H1 (cell line): ENCODE data around the gene DLST. TPM values are rescaled to one million over a fixed set of nuclear protein-coding genes. Genes with fewer than 3 reads are reported as not detected.

Experiments
- BCL11A ChIP-seq, 2 experiments: IDR thresholded peaks; one replicate each; pipeline ENCODE4 v1.6.1; 2011; ENCODE audit warnings: low read depth in 2 of 2, low read length in 2 of 2, mild to moderate bottlenecking in 2 of 2
- FOSL1 ChIP-seq: IDR thresholded peaks from 2 replicates; pipeline ENCODE4 v1.6.1; 2011; ENCODE audit warnings: mild to moderate bottlenecking, low read depth, low read length, moderate library complexity; ENCODE audit not compliant: insufficient read depth
- KDM5A ChIP-seq: fragments of 200-600 bp; IDR thresholded peaks from 2 replicates; pipeline ENCODE4 v1.7.1; 2012; ENCODE audit warnings: mild to moderate bottlenecking, low read length, inconsistent platforms, mixed read lengths
- PHF8 ChIP-seq: fragments of 200-600 bp; sonication (generic); conservative IDR thresholded peaks from 2 replicates; pipeline ENCODE4 v1.7.1; 2012; ENCODE audit warnings: low read depth, mild to moderate bottlenecking, inconsistent platforms, low read length, moderate library complexity
- RAD21 ChIP-seq, 2 experiments: IDR thresholded peaks in 1 of 2; conservative IDR thresholded peaks in 1 of 2; 2 replicates each; pipeline ENCODE4 v1.6.1; 2011; ENCODE audit warnings: low read depth in 2 of 2, low read length in 2 of 2, improper control_type of control experiment in 1 of 2, inconsistent platforms in 1 of 2, mild to moderate bottlenecking in 1 of 2, moderate library complexity in 1 of 2
- TAF7 ChIP-seq: optimal IDR thresholded peaks from 2 replicates; pipeline ENCODE3; 2011; ENCODE audit warnings: low read depth, mild to moderate bottlenecking, inconsistent platforms, low read length, moderate library complexity, borderline replicate concordance
- polyA plus RNA-seq, 7 experiments: library from polyadenylated mRNA; depleted of rRNA in 3 of 7; stranded (reverse) in 5 of 7; unstranded in 2 of 7; fragments of >200 nt in 5 of 7; fragments of 200-250 nt in 2 of 7; gene quantifications; 1 replicate in 5 of 7; 2 replicates in 1 of 7; 4 replicates in 1 of 7; pipeline versions ENCODE4 v1.2.1 to v1.2.3, GENCODE V29; 2011 to 2013; ENCODE audit warnings: missing spikeins in 2 of 7, mixed read lengths in 2 of 7
- total RNA-seq: library from RNA; stranded (reverse); fragmentation: NEBNext Ultra II Directional; extraction: Animal tissue kit (Norgen Biotek cat#: 25700); gene quantifications from 2 replicates; pipeline ENCODE4 v1.2.1, GENCODE V29; 2021

DLST gene
- total and polyA plus RNA-seq, 2 of the 8 experiments (the other 6 are each of a cell fraction or from before 2014, with no cell fraction given): 96.5 to 117 TPM

DNA sequence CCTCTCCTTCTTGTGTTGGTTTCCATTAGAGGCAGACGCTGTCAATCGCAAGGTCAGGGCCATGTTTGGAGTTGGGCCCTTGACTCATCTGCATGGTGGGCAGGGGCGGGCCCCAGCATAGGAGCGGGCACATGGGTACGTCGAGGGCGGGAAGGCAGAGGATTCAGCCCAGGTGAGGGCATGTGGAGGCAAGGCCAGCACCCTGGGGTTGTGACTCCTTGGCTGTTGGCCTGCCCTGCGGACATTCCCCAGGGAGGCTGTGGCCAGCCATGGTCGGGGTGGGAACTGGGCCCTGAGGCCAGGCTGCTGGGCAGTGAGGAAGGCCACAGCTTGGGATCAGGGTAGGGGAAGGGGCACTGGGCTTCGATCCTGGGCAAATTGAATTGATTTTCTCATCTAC is 31.1 kb downstream of the DLST start (continued):
- TF ChIP-seq RAD21 (IDR thresholded peaks at IDR 0.05 in 1 of 2, conservative IDR thresholded peaks at IDR 0.05 in 1 of 2; ENCODE audit: low read depth in 2 of 2, low read length in 2 of 2): no peak
- TF ChIP-seq KDM5A: no peak
- no peak for TF ChIP-seq TAF7
- no peak for TF ChIP-seq BCL11A (IDR thresholded peaks at IDR 0.05; ENCODE audit: low read depth in 2 of 2, low read length in 2 of 2)
- no peak for TF ChIP-seq PHF8
- TF ChIP-seq FOSL1: no peak
